Activated CD8-positive, alpha-beta memory T cell treated with anti-CD3 and anti-CD28 coated beads, Interleukin-2, amount 50 U/mL, for 1 hour (primary cell): ENCODE data around the gene ASPA.
"Not testable (repeated sequence)": the region's sequence is repeated elsewhere in the genome, so short reads cannot be mapped to it uniquely, and the experiment has no call there.

Source experiments
- DNase-seq: peaks from one replicate; pipeline ENCODE4 v3.0.0-alpha.2; 2020; ENCODE audit errors: extremely low read depth

Gene ASPA

GRCh38 chr17:3475812-3476610, at the start of gene ASPA:
Gene ASPA, plus strand, starts transcription at chr17:3475997. Its CDS starts 163 bp downstream, at chr17:3476160.
- DNase-seq, result no peak

GRCh38 chr17:3433215-3433614, 42.6 kb upstream of the ASPA start:
- DNase-seq, result not testable (repeated sequence)

- no peak for DNase-seq
Observed at GRCh38 chr17:3433741-3434140, 42.1 kb upstream of the ASPA start, which contains the start of gene OR1E2. Gene OR1E2, minus strand, starts transcription at chr17:3433841. Its CDS starts 0 bp downstream, at chr17:3433841.

GRCh38 chr17:3438368-3438767, 37.4 kb upstream of the ASPA start:
- DNase-seq, result no peak

GRCh38 chr17:3440451-3440850, 35.3 kb upstream of the ASPA start:
- no peak for DNase-seq

- no peak for DNase-seq
Observed at GRCh38 chr17:3447625-3448024, 28.2 kb upstream of the ASPA start.

GRCh38 chr17:3448059-3448665, 27.6 kb upstream of the ASPA start:
- no peak for DNase-seq

GRCh38 chr17:3466355-3466754, 9.4 kb upstream of the ASPA start:
- DNase-seq, result not testable (repeated sequence)

- no peak for DNase-seq
Observed at GRCh38 chr17:3469529-3469928, 6.3 kb upstream of the ASPA start.

GRCh38 chr17:3471599-3471998, 4.2 kb upstream of the ASPA start, which contains the start of gene SPATA22:
Gene SPATA22, minus strand, starts transcription at chr17:3471819. Its CDS starts 2,494 bp downstream, at chr17:3469325.
- no peak for DNase-seq

GRCh38 chr17:3472137-3472536, 3.7 kb upstream of the ASPA start:
- no peak for DNase-seq

GRCh38 chr17:3474212-3474611, 1.6 kb upstream of the ASPA start:
- no peak for DNase-seq

GRCh38 chr17:3475251-3475685, 529 bp upstream of the ASPA start:
- no peak for DNase-seq

GRCh38 chr17:3479988-3480387, 4.2 kb downstream of the ASPA start:
- no peak for DNase-seq

- DNase-seq, result no peak
Observed at GRCh38 chr17:3482852-3483251, 7.1 kb downstream of the ASPA start.

- DNase-seq, result no peak
Observed at GRCh38 chr17:3485481-3486068, 9.8 kb downstream of the ASPA start.

- no peak for DNase-seq
Observed at GRCh38 chr17:3497101-3497500, 21.3 kb downstream of the ASPA start.

- DNase-seq, result no peak
Observed at GRCh38 chr17:3501344-3501743, 25.5 kb downstream of the ASPA start.

GRCh38 chr17:3502466-3502865, 26.7 kb downstream of the ASPA start:
- no peak for DNase-seq

GRCh38 chr17:3503285-3503684, 27.5 kb downstream of the ASPA start:
- DNase-seq, result no peak

GRCh38 chr17:3505008-3505407, 29.2 kb downstream of the ASPA start:
- no peak for DNase-seq

GRCh38 chr17:3506054-3506453, 30.3 kb downstream of the ASPA start:
- DNase-seq, result no peak

- DNase-seq, result no peak
Observed at GRCh38 chr17:3507071-3507470, 31.3 kb downstream of the ASPA start.
